HepG2 (cell line): ENCODE measurements around the gene AHCY. TPM values are rescaled to one million over a fixed set of nuclear protein-coding genes. Genes with fewer than 3 reads are reported as not detected.

Experiments
- BCLAF1 ChIP-seq: fragments of 450-650 bp; IDR thresholded peaks from 2 replicates; pipeline ENCODE4 v1.6.1; 2017; ENCODE audit warnings: mild to moderate bottlenecking
- GLI4 ChIP-seq: sonication (generic); formaldehyde crosslinking; IDR thresholded peaks from 2 replicates; pipeline ENCODE4 v1.5.1; 2020; ENCODE audit warnings: missing genetic modification reagents, mild to moderate bottlenecking, moderate library complexity, borderline replicate concordance
- GRHL1 ChIP-seq: sonication (generic); formaldehyde crosslinking; conservative IDR thresholded peaks from 2 replicates; pipeline ENCODE4 v1.8.0; 2022; ENCODE audit warnings: missing genetic modification reagents
- HINFP ChIP-seq: sonication (generic); formaldehyde crosslinking; IDR thresholded peaks from 2 replicates; pipeline ENCODE4 v1.4.0; 2020; ENCODE audit warnings: low read depth, mild to moderate bottlenecking, missing genetic modification reagents
- LBX2 ChIP-seq: sonication (generic); formaldehyde crosslinking; IDR thresholded peaks from 2 replicates; pipeline ENCODE4 v1.5.0; 2020; ENCODE audit warnings: missing genetic modification reagents, mild to moderate bottlenecking, borderline replicate concordance
- PLSCR1 ChIP-seq: sonication (generic); formaldehyde crosslinking; IDR thresholded peaks from 2 replicates; pipeline ENCODE4 v1.5.0; 2020; ENCODE audit warnings: missing genetic modification reagents, mild to moderate bottlenecking, borderline replicate concordance
- RERE ChIP-seq: IDR thresholded peaks from 2 replicates; pipeline ENCODE4 v1.6.1; 2016; ENCODE audit warnings: low read depth, missing genetic modification reagents, missing compliant biosample characterization
- RORA ChIP-seq: sonication (generic); formaldehyde crosslinking; IDR thresholded peaks from 2 replicates; pipeline ENCODE4 v1.5.0; 2020; ENCODE audit warnings: mild to moderate bottlenecking, missing genetic modification reagents, moderate library complexity
- SRY ChIP-seq: sonication (generic); formaldehyde crosslinking; IDR thresholded peaks from 2 replicates; pipeline ENCODE4 v1.8.0; 2022; ENCODE audit warnings: mild to moderate bottlenecking, missing genetic modification reagents
- ZBTB20 ChIP-seq: sonication (generic); formaldehyde crosslinking; IDR thresholded peaks from 2 replicates; pipeline ENCODE4 v1.8.1; 2023; ENCODE audit warnings: missing genetic modification reagents, low read depth, mild to moderate bottlenecking, borderline replicate concordance
- ZNF468 ChIP-seq: sonication (generic); formaldehyde crosslinking; IDR thresholded peaks from 2 replicates; pipeline ENCODE4 v1.8.0; 2022; ENCODE audit warnings: mild to moderate bottlenecking, moderate library complexity, missing genetic modification reagents
- ZNF550 ChIP-seq: sonication (generic); formaldehyde crosslinking; IDR thresholded peaks from 2 replicates; pipeline ENCODE4 v1.4.0; 2020; ENCODE audit warnings: mild to moderate bottlenecking, missing genetic modification reagents, borderline replicate concordance
- ZNF720 ChIP-seq: sonication (generic); formaldehyde crosslinking; IDR thresholded peaks from 2 replicates; pipeline ENCODE4 v1.4.0; 2020; ENCODE audit warnings: missing genetic modification reagents
- ZNF75D ChIP-seq: sonication (generic); formaldehyde crosslinking; IDR thresholded peaks from 2 replicates; pipeline ENCODE4 v1.8.1; 2023; ENCODE audit warnings: missing genetic modification reagents, mild to moderate bottlenecking, borderline replicate concordance
- polyA plus RNA-seq, 8 experiments: library from polyadenylated mRNA; depleted of rRNA in 3 of 8; stranded (reverse) in 7 of 8; unstranded in 1 of 8; fragments of >200 nt; fragmentation: Illumina TruSeq in 4 of 8; extraction: Trizol in 4 of 8; gene quantifications; 2 replicates each; pipeline versions ENCODE4 v1.2.1 to v1.2.3, GENCODE V29; 2011 to 2016; ENCODE audit warnings: low read depth in 4 of 8, missing spikeins in 1 of 8, mixed read lengths in 1 of 8; ENCODE audit not compliant: insufficient read depth in 1 of 8
- total RNA-seq, 5 experiments: library from RNA; depleted of rRNA; stranded (reverse); fragments of >200 nt; fragmentation: Illumina TruSeq; extraction: Trizol; gene quantifications; 2 replicates each; pipeline ENCODE4 v1.2.3, GENCODE V29; 2016; ENCODE audit warnings: low read depth in 1 of 5

AHCY gene
- total and polyA plus RNA-seq, 2 of the 13 experiments (the other 11 are each of a cell fraction or from before 2014, with no cell fraction given), result 407 to 419 TPM

- TF ChIP-seq HINFP (CRISPR knock-in tag) (peak; percentile 28; the same call in 1 of the 2 replicates), SRY (CRISPR knock-in tag) (peak; percentile 77; the same call in 1 of the 2 replicates), RERE (CRISPR knock-in tag) (0 out of 2 replicates have a peak, but pooled peaks have one; percentile 7), ZBTB20 (CRISPR knock-in tag) (peak; percentile 68), GRHL1 (no peak), ZNF75D (no peak), ZNF720 (CRISPR knock-in tag) (peak; percentile 34; the same call in 1 of the 2 replicates), LBX2 (CRISPR knock-in tag) (peak; percentile 98), ZNF550 (peak; percentile 98), PLSCR1 (peak; percentile 92), BCLAF1 (no peak), ZNF468 (peak; percentile 78; the same call in 1 of the 2 replicates), GLI4 (CRISPR knock-in tag) (peak; percentile 78; the same call in 1 of the 2 replicates), RORA (no peak)
Measured at GRCh38 chr20:34302723-34303533, at the start of gene AHCY (continued).
